Activated naive CD4-positive, alpha-beta T cell treated with anti-CD3 and anti-CD28 coated beads, Interleukin-2, amount 50 U/mL, for 16 hours (primary cell): Measurements from ENCODE around the gene OPN1MW.
"Not testable (repeated sequence)": the region's sequence is repeated elsewhere in the genome, so short reads cannot be mapped to it uniquely, and the experiment has no call there.

ENCODE experiments used
- DNase-seq: peaks from one replicate; pipeline ENCODE4 v3.0.0-alpha.2; 2020

OPN1MW gene

DNA sequence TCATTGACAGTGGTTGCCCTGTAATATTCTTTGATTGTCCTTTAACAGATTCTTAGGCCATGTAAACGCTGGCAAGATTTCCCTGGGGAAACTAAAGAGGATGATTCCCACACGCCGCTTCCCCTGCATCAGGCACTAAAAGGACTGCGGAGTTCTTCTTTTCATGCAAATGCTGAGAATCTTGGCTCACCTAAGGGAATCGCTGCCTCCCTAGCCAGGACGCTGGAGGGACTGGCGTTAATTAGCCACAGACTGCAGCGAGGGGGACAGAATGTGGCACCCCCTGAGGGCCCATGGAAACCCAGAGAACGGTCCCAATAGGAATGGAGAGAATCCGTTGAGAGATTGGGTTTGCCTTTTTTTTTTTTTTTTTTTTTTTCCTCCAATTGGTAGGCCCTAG, 29.1 kb downstream of the OPN1MW start:
- DNase-seq: not testable (repeated sequence)

DNA sequence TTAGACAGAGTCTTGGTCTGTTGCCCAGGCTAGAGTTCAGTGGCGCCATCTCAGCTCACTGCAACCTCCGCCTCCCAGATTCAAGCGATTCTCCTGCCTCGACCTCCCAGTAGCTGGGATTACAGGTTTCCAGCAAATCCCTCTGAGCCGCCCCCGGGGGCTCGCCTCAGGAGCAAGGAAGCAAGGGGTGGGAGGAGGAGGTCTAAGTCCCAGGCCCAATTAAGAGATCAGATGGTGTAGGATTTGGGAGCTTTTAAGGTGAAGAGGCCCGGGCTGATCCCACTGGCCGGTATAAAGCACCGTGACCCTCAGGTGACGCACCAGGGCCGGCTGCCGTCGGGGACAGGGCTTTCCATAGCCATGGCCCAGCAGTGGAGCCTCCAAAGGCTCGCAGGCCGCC, 37.1 kb downstream of the OPN1MW start, which contains the start of gene OPN1MW2:
OPN1MW2 (plus strand) TSS at position 301 of the 400 bp plus-strand sequence; CDS start at position 361, 60 bp downstream.
- not testable (repeated sequence) for DNase-seq

DNA sequence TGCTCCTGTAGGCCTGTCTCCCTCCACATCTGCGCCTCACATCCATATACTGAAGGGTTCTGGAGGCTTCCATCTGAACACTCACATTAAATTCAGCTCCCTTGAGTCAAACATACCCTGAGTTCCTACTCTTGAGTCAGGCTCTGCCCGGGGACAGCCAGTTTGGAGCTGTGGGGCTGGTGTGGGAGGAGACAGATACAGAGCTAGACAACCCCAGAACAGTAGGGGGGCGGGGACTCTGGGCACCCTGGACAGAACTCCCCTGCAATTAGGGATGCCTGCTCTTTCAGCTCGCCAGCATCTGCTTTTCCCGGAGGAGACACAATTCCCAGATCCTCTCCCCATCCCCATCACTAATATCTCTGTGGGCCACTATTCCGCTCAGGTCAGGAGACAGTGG, 42.9 kb downstream of the OPN1MW start:
- not testable (repeated sequence) for DNase-seq

GRCh38 chrX:154226706-154227105, 44.3 kb downstream of the OPN1MW start:
- not testable (repeated sequence) for DNase-seq

GRCh38 chrX:154231443-154231842, 49.0 kb downstream of the OPN1MW start:
- DNase-seq: not testable (repeated sequence)

DNA sequence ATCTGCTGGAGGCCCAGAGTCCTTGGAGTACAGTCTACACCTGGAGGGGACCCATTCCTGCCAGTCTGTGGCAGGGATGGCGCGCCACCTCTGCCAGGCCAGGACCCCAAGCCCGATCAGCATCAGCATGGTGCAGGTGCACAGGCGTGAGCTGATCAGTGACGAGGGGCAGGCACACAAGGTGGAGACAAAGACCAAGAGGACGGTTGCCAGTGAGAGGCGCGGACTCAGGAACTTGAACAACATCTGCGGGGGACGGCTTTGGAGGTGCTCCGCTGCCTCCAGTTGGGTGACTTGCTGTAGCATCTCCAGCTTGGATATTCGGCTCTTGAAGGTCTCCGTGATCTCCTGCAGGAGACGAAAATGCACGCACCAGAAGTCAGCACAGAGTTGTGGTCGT, 51.2 kb downstream of the OPN1MW start:
- DNase-seq: not testable (repeated sequence)

GRCh38 chrX:154238939-154239559, 56.7 kb downstream of the OPN1MW start:
- DNase-seq: not testable (repeated sequence)

DNA sequence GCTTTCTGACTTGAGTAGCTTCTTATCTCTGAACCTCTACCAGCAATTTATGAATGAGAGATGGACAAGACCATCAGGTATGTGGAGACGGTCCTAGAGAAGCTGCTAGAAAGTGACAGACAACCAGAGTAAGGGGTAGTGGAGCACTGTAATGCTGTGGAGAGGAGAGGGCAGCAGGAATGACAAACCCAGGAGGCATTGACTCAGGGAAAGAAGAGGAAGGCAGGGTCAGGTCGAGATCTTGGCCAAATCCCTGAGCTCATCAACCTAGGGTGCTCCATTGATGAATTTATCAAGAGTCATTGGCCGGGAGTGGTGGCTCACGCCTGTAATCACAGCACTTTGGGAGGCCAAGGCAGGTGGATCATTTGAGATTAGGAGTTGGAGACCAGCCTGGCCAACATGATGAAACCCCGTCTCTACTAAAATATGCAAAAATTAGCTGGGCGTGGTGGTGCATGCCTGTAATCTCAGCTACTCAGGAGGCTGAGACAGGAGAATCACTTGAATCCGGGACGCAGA, 57.6 kb downstream of the OPN1MW start:
- not testable (repeated sequence) for DNase-seq
